HL-60 (cell line): Measurements from ENCODE around the gene SMC6.

Experiments used
- DNase-seq, 2 experiments: peaks; one replicate each; pipeline ENCODE4 v3.0.0-alpha.2; 2010 to 2020; ENCODE audit warnings: low read depth in 1 of 2, low spot score in 1 of 2
- H3K27ac ChIP-seq: fragments of 250-450 bp; sonication (Bioruptor Pico); replicated peaks from 2 replicates; pipeline ENCODE4 v1.5.1; 2020; ENCODE audit warnings: mild to moderate bottlenecking, moderate library complexity
- H3K27me3 ChIP-seq: fragments of 250-450 bp; sonication (Bioruptor Pico); 2 replicates; pipeline ENCODE4 v1.5.1; 2021; ENCODE audit warnings: mild to moderate bottlenecking, moderate library complexity; ENCODE audit not compliant: insufficient read depth, poor library complexity, severe bottlenecking
- H3K4me3 ChIP-seq: replicated peaks from 2 replicates; pipeline ENCODE4 v1.5.1; 2011; ENCODE audit warnings: mild to moderate bottlenecking, control low read depth, low read length; ENCODE audit not compliant: insufficient read depth
- CTCF ChIP-seq: IDR thresholded peaks from one replicate; pipeline ENCODE4 v1.5.1; 2011; ENCODE audit warnings: low read length, control low read depth, inconsistent platforms; ENCODE audit not compliant: insufficient read depth
- GABPA ChIP-seq: IDR thresholded peaks from 2 replicates; pipeline ENCODE4 v1.6.1; 2012; ENCODE audit warnings: low read depth
- POLR2AphosphoS5 ChIP-seq: IDR thresholded peaks from 2 replicates; pipeline ENCODE4 v1.6.1; 2012; ENCODE audit warnings: low read depth
- REST ChIP-seq: IDR thresholded peaks from 2 replicates; pipeline ENCODE4 v1.6.1; 2012; ENCODE audit warnings: low read depth; ENCODE audit not compliant: insufficient replicate concordance
- SPI1 ChIP-seq: IDR thresholded peaks from 2 replicates; pipeline ENCODE4 v1.6.1; 2012; ENCODE audit warnings: low read depth, mild to moderate bottlenecking, borderline replicate concordance

Gene SMC6

GRCh38 chr2:17710547-17711248 lies 42.9 kb downstream of the SMC6 start:
- TF ChIP-seq CTCF (no peak), REST (no peak), POLR2AphosphoS5 (no peak), GABPA (no peak), SPI1 (no peak)
- Histone ChIP-seq H3K27me3 (no peaks in the 10 kb centered on the region), H3K4me3 (no peak overlapping the region), H3K27ac (no peak overlapping the region)
- DNase-seq = no peak

DNA sequence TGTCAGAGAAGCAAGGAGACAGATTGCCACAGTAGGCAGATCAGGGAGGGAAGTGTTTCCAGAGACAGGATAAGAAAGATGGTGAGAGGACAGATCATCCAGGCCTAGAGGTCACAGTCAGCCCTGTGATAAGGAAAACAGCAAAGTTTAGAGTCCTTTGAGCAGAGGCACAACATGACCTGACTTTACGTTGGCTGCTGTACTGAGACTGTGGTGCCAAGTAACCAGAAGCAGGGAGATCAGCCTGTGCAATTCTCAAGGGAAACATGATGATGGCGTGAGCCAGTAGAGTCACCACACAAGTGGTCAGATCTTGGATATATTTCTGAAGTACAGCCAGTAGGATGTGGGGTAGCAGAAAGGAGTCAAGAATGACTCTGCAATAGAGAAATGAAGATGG lies 43.7 kb downstream of the SMC6 start:
- Histone ChIP-seq H3K4me3 (no peak overlapping the region), H3K27ac (no peak overlapping the region), H3K27me3 (no peaks in the 10 kb centered on the region)
- no peak for TF ChIP-seq POLR2AphosphoS5
- TF ChIP-seq CTCF = no peak
- TF ChIP-seq SPI1 = no peak
- TF ChIP-seq REST = no peak
- TF ChIP-seq GABPA = no peak
- no peak for DNase-seq

- no peak overlapping the region for H3K27ac ChIP-seq
- no peak overlapping the region for H3K4me3 ChIP-seq
- TF ChIP-seq POLR2AphosphoS5 (no peak), GABPA (no peak), SPI1 (no peak), REST (no peak)
- H3K27me3 ChIP-seq = no peaks in the 10 kb centered on the region
- no peak for DNase-seq
These were observed 45.1 kb downstream of the SMC6 start for GRCh38 chr2:17708501-17708900.
